Heart left ventricle (tissue), 13 donors: ENCODE results near the gene LRPAP1.

Experiments
- CTCF ChIP-seq, 12 donors: fragments of 200-600 bp; sonication (generic) in 4 of 12; IDR thresholded peaks; one replicate each; pipeline versions ENCODE4 v1.5.0 to v1.8.0; 2018 to 2022; ENCODE audit warnings: antibody characterized with exemption in 12 of 12, mild to moderate bottlenecking in 5 of 12
- POLR2A ChIP-seq, 2 donors: fragments of 450-650 bp; IDR thresholded peaks; one replicate each; pipeline ENCODE4 v1.6.1; 2017; ENCODE audit warnings: antibody characterized with exemption in 2 of 2, mild to moderate bottlenecking in 2 of 2, moderate library complexity in 2 of 2
- donor health status: ischemic (EF 13 %, LVEDD 7.1; RV severe dilation, severe dysfunction).
- donor health status: DM: no; HTN: yes; CAD: no.
- donor health status: DM: no; HTN: no; CAD: no.
- donor health status: ischemic (EF 25% LVEDD 6.9; RV normal size, moderate dysfunction).
- donor health status: ischemic (EF 25% LVEDD 5.7; RV mildly dilated, moderate dysfunction).
- donor health status: ischemic (EF 35%, LVEDD 5.7; RV mildly dilated, moderate dysfunction).
- donor health status: nonischemic (EF 11% LVEDD 7.7; RV severe dilation, severe dysfunction).
- donor health status: DM: yes; HTN: yes; CAD: no.
- donor health status: PGD.
- donor health status: ischemic (EF 29% LVEDD 5.4; RV normal size, mild dysfunction).
- donor health status: nonischemic (EF 23%, LVEDD 6.1; RV moderate dilation, normal function).

GRCh38 chr4:3501825-3502425 lies 30.3 kb downstream of the LRPAP1 start:
- TF ChIP-seq CTCF (IDR thresholded peaks at IDR 0.05) (no peak), POLR2A (IDR thresholded peaks at IDR 0.05) (no peak)
